Measurements from ENCODE around the gene GHSR.
"Not testable (repeated sequence)": the region's sequence is repeated elsewhere in the genome, so short reads cannot be mapped to it uniquely, and the experiment has no call there.

The GHSR gene, protein sequence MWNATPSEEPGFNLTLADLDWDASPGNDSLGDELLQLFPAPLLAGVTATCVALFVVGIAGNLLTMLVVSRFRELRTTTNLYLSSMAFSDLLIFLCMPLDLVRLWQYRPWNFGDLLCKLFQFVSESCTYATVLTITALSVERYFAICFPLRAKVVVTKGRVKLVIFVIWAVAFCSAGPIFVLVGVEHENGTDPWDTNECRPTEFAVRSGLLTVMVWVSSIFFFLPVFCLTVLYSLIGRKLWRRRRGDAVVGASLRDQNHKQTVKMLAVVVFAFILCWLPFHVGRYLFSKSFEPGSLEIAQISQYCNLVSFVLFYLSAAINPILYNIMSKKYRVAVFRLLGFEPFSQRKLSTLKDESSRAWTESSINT

DNA sequence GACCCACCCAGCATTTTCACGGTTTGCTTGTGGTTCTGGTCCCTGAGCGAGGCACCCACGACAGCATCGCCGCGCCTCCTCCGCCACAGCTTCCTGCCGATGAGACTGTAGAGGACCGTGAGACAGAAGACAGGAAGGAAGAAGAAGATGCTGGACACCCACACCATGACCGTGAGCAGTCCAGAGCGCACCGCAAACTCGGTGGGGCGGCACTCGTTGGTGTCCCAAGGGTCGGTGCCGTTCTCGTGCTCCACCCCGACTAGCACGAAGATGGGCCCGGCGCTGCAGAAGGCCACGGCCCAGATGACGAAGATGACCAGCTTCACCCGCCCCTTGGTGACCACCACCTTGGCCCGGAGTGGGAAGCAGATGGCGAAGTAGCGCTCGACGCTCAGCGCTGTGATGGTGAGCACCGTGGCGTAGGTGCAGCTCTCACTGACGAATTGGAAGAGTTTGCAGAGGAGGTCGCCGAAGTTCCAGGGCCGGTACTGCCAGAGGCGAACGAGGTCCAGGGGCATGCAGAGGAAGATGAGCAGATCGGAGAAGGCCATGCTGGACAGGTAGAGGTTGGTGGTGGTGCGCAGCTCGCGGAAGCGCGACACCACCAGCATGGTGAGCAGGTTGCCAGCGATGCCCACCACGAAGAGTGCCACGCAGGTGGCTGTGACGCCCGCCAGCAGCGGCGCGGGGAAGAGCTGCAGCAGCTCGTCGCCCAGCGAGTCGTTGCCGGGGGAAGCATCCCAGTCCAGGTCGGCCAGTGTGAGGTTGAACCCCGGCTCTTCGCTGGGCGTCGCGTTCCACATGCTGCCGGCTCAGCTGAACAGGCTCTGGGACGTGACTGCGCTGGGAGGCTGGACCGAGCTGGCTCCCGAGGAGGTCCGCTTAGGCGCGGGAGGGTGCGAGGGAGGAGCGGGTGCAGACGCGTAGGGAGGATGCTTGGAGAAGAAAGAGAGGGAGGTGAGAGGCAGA is at the start of gene GHSR:
Gene GHSR, minus strand, starts transcription at position 846 of the 969 bp plus-strand sequence. Its CDS starts 43 bp downstream, at position 803.
- H3K36me3 ChIP-seq (ENCODE audit: control insufficient read depth, insufficient read depth, low read length), result no peaks in the 10 kb centered on the region
- no peaks in the 10 kb centered on the region for H3K9me3 ChIP-seq (ENCODE audit: control insufficient read depth, low read length)
- H3K4me3 ChIP-seq (ENCODE audit: low read length), result no peak within 1 kb of the TSS
- no peaks in the 10 kb centered on the region for H3K4me1 ChIP-seq (ENCODE audit: control insufficient read depth, insufficient read depth, low read length)
- H3K9ac ChIP-seq (ENCODE audit: low read length), result no peak within 1 kb of the TSS
- H3K27me3 ChIP-seq (ENCODE audit: control insufficient read depth, insufficient read depth, low read length), result peaks cover 68% of the 10 kb centered on the region

DNA sequence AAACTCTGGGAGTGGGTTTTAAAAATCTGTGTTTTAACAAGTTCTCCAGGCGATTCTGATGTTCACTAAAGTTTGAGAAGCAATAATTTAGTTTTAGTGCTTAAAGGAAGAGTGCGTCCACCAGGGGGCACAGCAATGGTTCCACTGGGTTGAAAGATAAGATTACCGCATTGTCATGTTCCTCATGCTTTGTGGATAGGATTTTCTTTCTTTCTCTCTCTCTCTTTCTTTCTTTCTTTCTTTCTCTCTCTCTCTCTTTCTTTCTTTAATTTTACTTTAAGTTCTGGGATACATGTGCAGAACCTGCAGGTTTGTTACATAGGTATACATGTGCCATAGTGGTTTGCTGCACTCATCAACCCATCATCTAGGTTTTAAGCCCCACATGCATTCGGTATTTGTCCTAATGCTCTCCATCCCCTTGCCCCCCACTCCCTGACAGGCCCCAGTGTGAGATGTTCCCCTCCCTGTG is 42.0 kb upstream of the GHSR start:
- not testable (repeated sequence) for H3K4me3 ChIP-seq (ENCODE audit: low read length); H3K27me3 ChIP-seq (ENCODE audit: control insufficient read depth, insufficient read depth, low read length); H3K9ac ChIP-seq (ENCODE audit: low read length); H3K4me1 ChIP-seq (ENCODE audit: control insufficient read depth, insufficient read depth, low read length); H3K9me3 ChIP-seq (ENCODE audit: control insufficient read depth, low read length); H3K36me3 ChIP-seq (ENCODE audit: control insufficient read depth, insufficient read depth, low read length)

DNA sequence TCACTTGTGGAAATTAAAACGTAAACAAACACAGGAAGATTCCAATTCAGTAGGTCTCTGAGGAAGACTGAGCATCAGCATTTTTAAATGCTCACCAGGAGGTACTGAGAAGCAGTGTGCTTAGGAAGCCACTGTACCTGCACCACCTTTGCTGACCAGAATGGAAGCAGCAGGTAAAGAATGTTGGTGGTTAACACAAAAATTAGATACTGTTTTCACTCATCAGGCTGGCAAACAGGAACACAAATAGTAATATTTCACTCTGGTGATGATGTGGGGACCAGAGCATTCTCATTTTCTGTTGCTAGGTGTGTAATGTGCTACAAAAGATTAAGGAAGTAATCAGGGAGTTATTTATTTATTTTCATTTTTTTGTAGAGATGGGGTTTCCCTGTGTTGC is 29.9 kb upstream of the GHSR start:
- Histone ChIP-seq H3K36me3 (ENCODE audit: control insufficient read depth, insufficient read depth, low read length) (no peaks in the 10 kb centered on the region), H3K9ac (ENCODE audit: low read length) (no peak overlapping the region), H3K9me3 (ENCODE audit: control insufficient read depth, low read length) (no peaks in the 10 kb centered on the region), H3K27me3 (ENCODE audit: control insufficient read depth, insufficient read depth, low read length) (no peaks in the 10 kb centered on the region), H3K4me3 (ENCODE audit: low read length) (no peak overlapping the region), H3K4me1 (ENCODE audit: control insufficient read depth, insufficient read depth, low read length) (peaks cover 4% of the 10 kb centered on the region)

DNA sequence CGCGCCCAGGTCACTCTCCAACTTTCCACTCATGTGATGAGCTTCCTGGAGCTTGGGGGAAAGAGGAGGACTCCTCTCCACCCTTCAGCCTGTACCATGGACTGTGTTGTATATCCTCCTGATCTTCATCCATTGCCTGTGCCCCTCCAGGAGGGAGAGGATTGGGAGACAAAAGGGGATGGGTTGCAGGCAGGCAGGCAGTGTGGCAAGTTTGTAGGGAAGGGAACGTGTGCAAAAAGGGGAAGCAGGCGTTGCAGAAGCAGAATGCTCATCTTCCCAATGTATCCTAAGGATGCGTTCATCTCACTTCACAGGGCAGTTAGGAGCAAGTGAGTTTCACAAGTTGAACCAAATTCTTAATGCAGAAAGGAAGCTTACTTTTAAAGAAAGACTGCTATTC is 28.1 kb upstream of the GHSR start:
- Histone ChIP-seq H3K4me3 (ENCODE audit: low read length) (no peak overlapping the region), H3K27me3 (ENCODE audit: control insufficient read depth, insufficient read depth, low read length) (no peaks in the 10 kb centered on the region), H3K9me3 (ENCODE audit: control insufficient read depth, low read length) (no peaks in the 10 kb centered on the region), H3K9ac (ENCODE audit: low read length) (no peak overlapping the region), H3K36me3 (ENCODE audit: control insufficient read depth, insufficient read depth, low read length) (no peaks in the 10 kb centered on the region), H3K4me1 (ENCODE audit: control insufficient read depth, insufficient read depth, low read length) (peaks cover 4% of the 10 kb centered on the region)

DNA sequence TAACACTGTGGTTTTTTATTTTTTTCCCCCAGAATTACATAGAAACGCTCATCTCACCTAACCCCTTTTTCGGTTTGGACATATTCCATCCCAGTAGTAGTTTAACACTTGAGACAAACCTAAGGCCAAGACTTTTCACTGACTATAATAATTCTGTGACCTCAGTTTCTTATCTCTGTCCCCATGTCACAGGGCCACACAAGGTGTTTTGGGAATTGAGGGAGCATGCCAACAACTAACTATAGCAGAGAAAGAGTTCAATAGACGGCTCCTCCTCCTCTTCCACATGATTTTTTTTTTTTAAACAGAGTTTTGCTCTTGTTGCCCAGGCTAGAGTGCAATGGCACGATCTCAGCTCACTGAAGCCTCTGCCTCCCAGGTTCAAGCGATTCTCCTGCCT is 27.4 kb upstream of the GHSR start:
- Histone ChIP-seq H3K27me3 (ENCODE audit: control insufficient read depth, insufficient read depth, low read length) (no peaks in the 10 kb centered on the region), H3K36me3 (ENCODE audit: control insufficient read depth, insufficient read depth, low read length) (no peaks in the 10 kb centered on the region), H3K4me3 (ENCODE audit: low read length) (no peak overlapping the region), H3K9me3 (ENCODE audit: control insufficient read depth, low read length) (no peaks in the 10 kb centered on the region), H3K9ac (ENCODE audit: low read length) (no peak overlapping the region), H3K4me1 (ENCODE audit: control insufficient read depth, insufficient read depth, low read length) (peaks cover 4% of the 10 kb centered on the region)

DNA sequence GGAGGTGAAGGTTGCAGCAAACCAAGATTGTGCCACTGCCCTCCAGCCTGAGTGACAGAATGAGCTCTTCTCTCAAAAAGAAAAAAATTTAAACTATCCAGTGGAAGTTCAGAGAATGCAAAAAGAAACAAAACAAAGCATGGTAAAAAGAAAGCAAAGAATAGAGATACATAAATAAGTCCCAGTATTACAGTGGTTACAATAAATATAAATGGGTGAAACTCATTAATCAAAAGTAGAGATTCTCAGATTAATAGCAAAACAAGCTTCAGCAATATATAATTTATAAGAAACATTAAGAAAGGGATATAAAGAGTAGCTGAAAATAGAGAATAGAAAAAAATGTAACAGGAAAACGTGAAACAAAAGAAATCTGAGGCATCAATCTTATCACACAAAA is 23.6 kb upstream of the GHSR start:
- Histone ChIP-seq H3K27me3 (ENCODE audit: control insufficient read depth, insufficient read depth, low read length) (no peaks in the 10 kb centered on the region), H3K4me3 (ENCODE audit: low read length) (no peak overlapping the region), H3K4me1 (ENCODE audit: control insufficient read depth, insufficient read depth, low read length) (peaks cover 6% of the 10 kb centered on the region)

DNA sequence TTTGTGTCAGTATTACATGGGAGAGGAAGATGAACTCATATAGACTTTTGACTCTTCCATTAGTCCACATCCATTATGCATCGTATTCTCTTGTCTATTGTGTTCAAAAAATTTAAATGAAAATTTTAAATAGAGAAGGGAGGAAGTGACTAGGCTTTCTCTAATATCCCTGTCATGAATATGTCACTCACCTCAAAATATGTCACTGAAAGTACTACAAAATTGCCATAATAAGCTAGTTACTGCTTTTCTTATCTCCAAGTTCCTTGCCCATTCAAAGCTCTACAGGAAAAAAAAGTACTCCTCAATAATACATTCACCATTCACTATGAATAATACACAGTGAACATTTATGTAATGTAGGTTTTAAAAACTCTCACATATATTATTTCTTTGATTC is 22.3 kb upstream of the GHSR start:
- peaks cover 5% of the 10 kb centered on the region for H3K4me1 ChIP-seq (ENCODE audit: control insufficient read depth, insufficient read depth, low read length)
- no peaks in the 10 kb centered on the region for H3K9me3 ChIP-seq (ENCODE audit: control insufficient read depth, low read length)
- H3K27me3 ChIP-seq (ENCODE audit: control insufficient read depth, insufficient read depth, low read length), result no peaks in the 10 kb centered on the region
- no peak overlapping the region for H3K9ac ChIP-seq (ENCODE audit: low read length)
- H3K36me3 ChIP-seq (ENCODE audit: control insufficient read depth, insufficient read depth, low read length), result no peaks in the 10 kb centered on the region
- H3K4me3 ChIP-seq (ENCODE audit: low read length), result no peak overlapping the region

More for the DNA sequence above, 23.6 kb upstream of the GHSR start:
- no peak overlapping the region for H3K9ac ChIP-seq (ENCODE audit: low read length)
- H3K36me3 ChIP-seq (ENCODE audit: control insufficient read depth, insufficient read depth, low read length), result no peaks in the 10 kb centered on the region
- H3K9me3 ChIP-seq (ENCODE audit: control insufficient read depth, low read length), result no peaks in the 10 kb centered on the region

DNA sequence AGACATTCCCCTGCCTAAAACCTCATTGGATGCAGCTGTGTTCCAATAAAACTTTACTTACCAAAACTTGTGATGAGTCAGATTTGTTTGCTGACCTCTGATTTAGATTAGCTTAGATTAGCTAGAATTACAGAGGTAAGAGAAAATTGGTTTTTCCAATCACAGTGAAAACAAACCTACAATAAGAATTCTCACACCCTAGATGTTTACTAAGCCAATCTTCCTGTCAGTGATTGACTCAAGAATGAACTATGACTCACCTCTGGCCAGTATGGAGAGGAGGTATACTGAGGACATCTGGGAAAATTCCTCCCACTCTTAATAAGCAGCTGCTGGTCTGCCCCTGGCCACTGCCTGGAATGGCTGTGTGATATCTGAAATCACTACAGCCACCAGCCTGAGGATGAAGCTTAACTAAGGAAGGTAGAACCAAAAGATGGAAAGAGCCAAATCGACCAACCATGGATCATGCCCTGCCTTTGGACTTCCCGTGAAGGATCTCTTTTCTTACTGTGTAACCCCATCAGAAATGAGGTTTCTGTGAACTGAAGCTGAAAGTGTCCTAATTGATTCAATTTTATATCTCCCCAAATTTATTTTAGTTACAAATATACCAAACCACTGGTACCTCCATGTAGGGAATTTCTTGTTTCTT is 19.0 kb upstream of the GHSR start:
- no peak overlapping the region for H3K9ac ChIP-seq (ENCODE audit: low read length)
- no peak overlapping the region for H3K4me3 ChIP-seq (ENCODE audit: low read length)
- no peaks in the 10 kb centered on the region for H3K9me3 ChIP-seq (ENCODE audit: control insufficient read depth, low read length)
- no peaks in the 10 kb centered on the region for H3K27me3 ChIP-seq (ENCODE audit: control insufficient read depth, insufficient read depth, low read length)
- H3K4me1 ChIP-seq (ENCODE audit: control insufficient read depth, insufficient read depth, low read length), result peaks cover 5% of the 10 kb centered on the region
- no peaks in the 10 kb centered on the region for H3K36me3 ChIP-seq (ENCODE audit: control insufficient read depth, insufficient read depth, low read length)

DNA sequence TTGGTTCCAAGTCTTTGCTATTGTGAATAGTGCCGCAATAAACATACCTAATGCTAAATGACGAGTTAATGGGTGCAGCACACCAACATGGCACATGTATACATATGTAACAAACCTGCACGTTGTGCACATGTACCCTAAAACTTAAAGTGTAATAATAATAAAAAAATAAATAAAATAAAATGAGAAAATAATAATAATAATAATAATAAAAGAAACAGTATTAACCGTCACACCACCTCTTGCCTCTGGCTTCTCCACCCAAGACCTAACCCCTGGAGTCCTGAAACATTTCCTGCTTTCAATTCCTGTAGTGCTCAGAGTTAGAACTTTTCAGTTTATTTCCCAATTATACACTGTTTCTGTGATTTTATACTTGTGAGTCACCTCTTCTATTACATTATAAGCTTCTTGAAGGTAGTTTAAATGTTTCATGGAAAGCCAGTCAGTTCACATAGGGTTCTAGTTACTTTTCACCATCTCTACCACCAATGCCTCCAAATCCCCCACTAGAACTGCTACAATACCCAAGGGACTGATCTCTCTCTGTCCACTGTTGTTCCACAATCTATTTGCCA is 18.4 kb upstream of the GHSR start:
- Histone ChIP-seq H3K9me3 (ENCODE audit: control insufficient read depth, low read length) (no peaks in the 10 kb centered on the region), H3K27me3 (ENCODE audit: control insufficient read depth, insufficient read depth, low read length) (no peaks in the 10 kb centered on the region), H3K9ac (ENCODE audit: low read length) (no peak overlapping the region), H3K4me1 (ENCODE audit: control insufficient read depth, insufficient read depth, low read length) (peaks cover 5% of the 10 kb centered on the region), H3K4me3 (ENCODE audit: low read length) (no peak overlapping the region), H3K36me3 (ENCODE audit: control insufficient read depth, insufficient read depth, low read length) (no peaks in the 10 kb centered on the region)

DNA sequence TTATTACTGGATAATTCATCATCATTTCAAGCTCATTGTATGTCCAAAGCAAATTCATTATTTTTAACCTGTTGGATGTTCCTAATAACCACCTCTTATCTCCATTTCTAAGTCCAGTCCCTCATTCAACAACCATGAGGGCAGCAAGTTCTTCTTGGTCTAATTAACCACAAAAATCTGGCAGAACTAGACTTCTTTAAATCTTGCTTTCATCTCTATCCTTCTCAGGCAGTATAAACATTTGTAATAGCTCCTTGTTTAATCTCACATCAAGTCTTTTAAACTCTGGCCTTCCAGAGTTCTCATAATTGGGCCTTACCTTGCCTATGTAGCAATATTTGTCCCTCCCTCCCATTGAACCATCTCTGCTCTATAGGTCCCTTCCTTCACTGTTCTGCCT is 17.0 kb upstream of the GHSR start:
- H3K4me3 ChIP-seq (ENCODE audit: low read length), result no peak overlapping the region
- H3K9me3 ChIP-seq (ENCODE audit: control insufficient read depth, low read length), result no peaks in the 10 kb centered on the region
- peaks cover 5% of the 10 kb centered on the region for H3K4me1 ChIP-seq (ENCODE audit: control insufficient read depth, insufficient read depth, low read length)
- no peaks in the 10 kb centered on the region for H3K36me3 ChIP-seq (ENCODE audit: control insufficient read depth, insufficient read depth, low read length)
- no peaks in the 10 kb centered on the region for H3K27me3 ChIP-seq (ENCODE audit: control insufficient read depth, insufficient read depth, low read length)
- H3K9ac ChIP-seq (ENCODE audit: low read length), result no peak overlapping the region

DNA sequence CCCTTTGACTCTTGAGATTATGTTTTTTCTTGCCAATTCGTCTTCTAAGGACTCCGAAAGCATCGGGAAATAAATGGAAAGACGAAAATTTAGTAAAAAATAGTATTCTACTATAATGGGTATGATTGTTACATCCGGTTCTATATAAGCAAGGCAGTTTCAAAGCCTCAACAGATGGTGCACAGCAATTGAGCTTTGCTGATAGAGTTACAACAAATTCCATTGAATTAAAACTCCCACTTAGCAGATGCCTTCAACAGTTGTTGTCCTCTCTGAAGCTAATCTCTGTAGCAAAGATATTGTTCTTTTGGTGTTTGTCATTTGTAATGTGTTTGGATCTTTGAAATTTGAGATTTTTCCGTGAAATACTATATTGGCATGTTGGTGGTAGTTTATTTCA is 16.1 kb upstream of the GHSR start:
- Histone ChIP-seq H3K4me3 (ENCODE audit: low read length) (no peak overlapping the region), H3K9me3 (ENCODE audit: control insufficient read depth, low read length) (no peaks in the 10 kb centered on the region), H3K9ac (ENCODE audit: low read length) (no peak overlapping the region), H3K36me3 (ENCODE audit: control insufficient read depth, insufficient read depth, low read length) (no peaks in the 10 kb centered on the region), H3K27me3 (ENCODE audit: control insufficient read depth, insufficient read depth, low read length) (no peaks in the 10 kb centered on the region), H3K4me1 (ENCODE audit: control insufficient read depth, insufficient read depth, low read length) (peaks cover 5% of the 10 kb centered on the region)

All from mucosa of stomach (tissue), 1 donor.